GM18508 (cell line): ENCODE results near the gene LHFPL6.

Source experiments
- ATAC-seq: cut with Tn5 transposase; IDR thresholded peaks from one replicate; pipeline ENCODE4 v1.9.1; 2021; ENCODE audit warnings: moderate number of reproducible peaks; ENCODE audit not compliant: insufficient read depth, unreplicated experiment

The LHFPL6 gene

GRCh38 chr13:39524795-39525194 lies 78.2 kb downstream of the LHFPL6 start:
- no peak for ATAC-seq

- no peak for ATAC-seq
Observed at GRCh38 chr13:39522329-39522728, 80.7 kb downstream of the LHFPL6 start.

- ATAC-seq: no peak
Observed at GRCh38 chr13:39521701-39522100, 81.3 kb downstream of the LHFPL6 start.

GRCh38 chr13:39516096-39516495 lies 86.9 kb downstream of the LHFPL6 start:
- ATAC-seq: no peak

- ATAC-seq: no peak
Observed at GRCh38 chr13:39515224-39515714, 87.7 kb downstream of the LHFPL6 start.

- ATAC-seq: no peak
Observed at GRCh38 chr13:39512687-39513086, 90.3 kb downstream of the LHFPL6 start.

GRCh38 chr13:39510316-39510695 lies 92.7 kb downstream of the LHFPL6 start:
- no peak for ATAC-seq

- ATAC-seq: no peak
Observed at GRCh38 chr13:39509616-39510315, 93.2 kb downstream of the LHFPL6 start.

- no peak for ATAC-seq
Observed at GRCh38 chr13:39506559-39507390, 96.2 kb downstream of the LHFPL6 start.

- no peak for ATAC-seq
Observed at GRCh38 chr13:39505151-39505550, 97.8 kb downstream of the LHFPL6 start.

- ATAC-seq: no peak
Observed at GRCh38 chr13:39503048-39503447, 99.9 kb downstream of the LHFPL6 start.

- ATAC-seq: no peak
Observed at GRCh38 chr13:39501702-39502324, 101.2 kb downstream of the LHFPL6 start.

GRCh38 chr13:39499604-39500003 lies 103.4 kb downstream of the LHFPL6 start:
- ATAC-seq: no peak

- no peak for ATAC-seq
Observed at GRCh38 chr13:39498471-39499114, 104.4 kb downstream of the LHFPL6 start.

- no peak for ATAC-seq
Observed at GRCh38 chr13:39496506-39496905, 106.5 kb downstream of the LHFPL6 start.

GRCh38 chr13:39494633-39495032 lies 108.4 kb downstream of the LHFPL6 start:
- no peak for ATAC-seq

- no peak for ATAC-seq
Observed at GRCh38 chr13:39494006-39494405, 109.0 kb downstream of the LHFPL6 start.

GRCh38 chr13:39490136-39490535 lies 112.9 kb downstream of the LHFPL6 start:
- no peak for ATAC-seq

- no peak for ATAC-seq
Observed at GRCh38 chr13:39486758-39487157, 116.2 kb downstream of the LHFPL6 start.

GRCh38 chr13:39485314-39485700 lies 117.7 kb downstream of the LHFPL6 start:
- ATAC-seq: no peak
